HepG2 (cell line): ENCODE data around the gene NDUFAF8. TPM values are rescaled to one million over a fixed set of nuclear protein-coding genes. Genes with fewer than 3 reads are reported as not detected.

Source experiments
- DMAP1 ChIP-seq: IDR thresholded peaks from 2 replicates; pipeline ENCODE4 v1.6.1; 2016
- ELF1 ChIP-seq: sonication (generic); formaldehyde crosslinking; IDR thresholded peaks from 2 replicates; pipeline ENCODE4 v1.4.0; 2020; ENCODE audit warnings: missing genetic modification reagents
- GATAD2A ChIP-seq: IDR thresholded peaks from 2 replicates; pipeline ENCODE4 v1.6.1; 2016
- HDAC6 ChIP-seq: fragments of 200-600 bp; sonication (generic); IDR thresholded peaks from 2 replicates; pipeline ENCODE4 v1.7.0; 2017; ENCODE audit warnings: mild to moderate bottlenecking, antibody characterized with exemption, low read length, low read depth
- JUN ChIP-seq: sonication (generic); formaldehyde crosslinking; IDR thresholded peaks from 2 replicates; pipeline ENCODE4 v1.4.0; 2020; ENCODE audit warnings: mild to moderate bottlenecking, missing genetic modification reagents
- KDM5A ChIP-seq: fragments of 200-600 bp; sonication (generic); IDR thresholded peaks from 2 replicates; pipeline ENCODE4 v1.7.0; 2018; ENCODE audit warnings: antibody characterized with exemption, mild to moderate bottlenecking, low read length, borderline replicate concordance
- KLF11 ChIP-seq: IDR thresholded peaks from 2 replicates; pipeline ENCODE4 v1.6.1; 2016; ENCODE audit warnings: missing compliant biosample characterization
- LCORL ChIP-seq, 2 experiments: fragments of 450-650 bp in 1 of 2; sonication (generic) in 1 of 2; formaldehyde crosslinking in 1 of 2; IDR thresholded peaks; 2 replicates each; pipeline versions ENCODE4 v1.5.0 to v1.6.1; 2017 to 2020; ENCODE audit warnings: antibody characterized with exemption in 1 of 2, missing genetic modification reagents in 1 of 2
- MBD4 ChIP-seq: IDR thresholded peaks from 2 replicates; pipeline ENCODE4 v1.6.1; 2012; ENCODE audit warnings: low read length, inconsistent platforms, borderline replicate concordance
- MIER3 ChIP-seq: IDR thresholded peaks from 2 replicates; pipeline ENCODE4 v1.6.1; 2016; ENCODE audit warnings: missing compliant biosample characterization, borderline replicate concordance
- NFAT5 ChIP-seq: sonication (generic); formaldehyde crosslinking; IDR thresholded peaks from 2 replicates; pipeline ENCODE4 v1.4.0; 2020; ENCODE audit warnings: missing genetic modification reagents
- PCBP2 ChIP-seq: fragments of 200-400 bp; formaldehyde crosslinking; optimal IDR thresholded peaks from 2 replicates; pipeline ENCODE3; 2018; ENCODE audit warnings: low read length, low read depth; ENCODE audit not compliant: poor library complexity, severe bottlenecking
- POLR2A ChIP-seq, 2 experiments: IDR thresholded peaks; 2 replicates each; pipeline ENCODE4 v1.6.1; 2011; ENCODE audit warnings: low read depth in 2 of 2, low read length in 2 of 2, mild to moderate bottlenecking in 1 of 2, moderate library complexity in 1 of 2; ENCODE audit not compliant: insufficient read depth in 1 of 2
- SRF ChIP-seq: IDR thresholded peaks from 2 replicates; pipeline ENCODE4 v1.6.1; 2011; ENCODE audit warnings: mild to moderate bottlenecking, low read depth, low read length, moderate library complexity
- SYNCRIP ChIP-seq: fragments of 200-400 bp; formaldehyde crosslinking; IDR thresholded peaks from 2 replicates; pipeline ENCODE4 v1.6.1; 2018; ENCODE audit warnings: mild to moderate bottlenecking, low read depth, low read length; ENCODE audit not compliant: insufficient read depth
- TOE1 ChIP-seq: sonication (generic); formaldehyde crosslinking; IDR thresholded peaks from 2 replicates; pipeline ENCODE4 v1.4.0; 2020; ENCODE audit warnings: mild to moderate bottlenecking, missing genetic modification reagents
- ZIK1 ChIP-seq: sonication (generic); formaldehyde crosslinking; IDR thresholded peaks from 2 replicates; pipeline ENCODE4 v1.5.0; 2020; ENCODE audit warnings: mild to moderate bottlenecking, low read depth, missing genetic modification reagents, borderline replicate concordance
- ZNF10 ChIP-seq: sonication (generic); formaldehyde crosslinking; IDR thresholded peaks from 2 replicates; pipeline ENCODE4 v1.4.0; 2020; ENCODE audit warnings: mild to moderate bottlenecking, low read depth, missing genetic modification reagents, borderline replicate concordance
- ZNF317 ChIP-seq: sonication (generic); formaldehyde crosslinking; IDR thresholded peaks from 2 replicates; pipeline ENCODE4 v1.5.0; 2020; ENCODE audit warnings: mild to moderate bottlenecking, missing genetic modification reagents
- ZNF550 ChIP-seq: sonication (generic); formaldehyde crosslinking; IDR thresholded peaks from 2 replicates; pipeline ENCODE4 v1.4.0; 2020; ENCODE audit warnings: mild to moderate bottlenecking, missing genetic modification reagents, borderline replicate concordance
- ZNF580 ChIP-seq: IDR thresholded peaks from 2 replicates; pipeline ENCODE4 v1.6.1; 2016; ENCODE audit warnings: low read depth, borderline replicate concordance
- ZNF616 ChIP-seq: sonication (generic); formaldehyde crosslinking; IDR thresholded peaks from 2 replicates; pipeline ENCODE4 v1.5.0; 2020; ENCODE audit warnings: low read depth, mild to moderate bottlenecking, missing genetic modification reagents
- ZNF619 ChIP-seq: sonication (generic); formaldehyde crosslinking; IDR thresholded peaks from 2 replicates; pipeline ENCODE4 v1.4.0; 2020; ENCODE audit warnings: mild to moderate bottlenecking, missing genetic modification reagents
- ZNF746 ChIP-seq: sonication (generic); formaldehyde crosslinking; IDR thresholded peaks from 2 replicates; pipeline ENCODE4 v1.8.0; 2022; ENCODE audit warnings: mild to moderate bottlenecking, missing genetic modification reagents
- ZNF775 ChIP-seq: sonication (generic); formaldehyde crosslinking; IDR thresholded peaks from 2 replicates; pipeline ENCODE4 v1.4.0; 2020; ENCODE audit warnings: missing genetic modification reagents, mild to moderate bottlenecking, moderate library complexity, borderline replicate concordance
- polyA plus RNA-seq, 8 experiments: library from polyadenylated mRNA; depleted of rRNA in 3 of 8; stranded (reverse) in 7 of 8; unstranded in 1 of 8; fragments of >200 nt; fragmentation: Illumina TruSeq in 4 of 8; extraction: Trizol in 4 of 8; gene quantifications; 2 replicates each; pipeline versions ENCODE4 v1.2.1 to v1.2.3, GENCODE V29; 2011 to 2016; ENCODE audit warnings: low read depth in 4 of 8, missing spikeins in 1 of 8, mixed read lengths in 1 of 8; ENCODE audit not compliant: insufficient read depth in 1 of 8
- total RNA-seq, 5 experiments: library from RNA; depleted of rRNA; stranded (reverse); fragments of >200 nt; fragmentation: Illumina TruSeq; extraction: Trizol; gene quantifications; 2 replicates each; pipeline ENCODE4 v1.2.3, GENCODE V29; 2016; ENCODE audit warnings: low read depth in 1 of 5

The NDUFAF8 gene
- total and polyA plus RNA-seq, 2 of the 13 experiments (the other 11 are each of a cell fraction or from before 2014, with no cell fraction given), result 75.6 to 233 TPM

- peak; percentile 37; the same call in 1 of the 2 replicates for TF ChIP-seq ELF1 (CRISPR knock-in tag)
- TF ChIP-seq GATAD2A (CRISPR knock-in tag), result peak; percentile 62
- no peak for TF ChIP-seq PCBP2
- TF ChIP-seq MIER3, result peak; percentile 55; the same call in 1 of the 2 replicates
- TF ChIP-seq ZNF317, result peak; percentile 78; the same call in 1 of the 2 replicates
- TF ChIP-seq LCORL (IDR thresholded peaks at IDR 0.05), result no peak
- no peak for TF ChIP-seq LCORL (CRISPR knock-in tag; IDR thresholded peaks at IDR 0.05)
- TF ChIP-seq ZNF775 (CRISPR knock-in tag), result no peak
- TF ChIP-seq ZNF616 (CRISPR knock-in tag), result no peak; the same call in 1 of the 2 replicates
- no peak for TF ChIP-seq KLF11
- no peak for TF ChIP-seq SYNCRIP
- TF ChIP-seq ZNF619, result no peak
- peak; percentile 88 for TF ChIP-seq NFAT5 (CRISPR knock-in tag)
- 0 out of 2 replicates have a peak, but pooled peaks have one; percentile 20 for TF ChIP-seq TOE1 (CRISPR knock-in tag)
- TF ChIP-seq SRF, result no peak
- no peak for TF ChIP-seq HDAC6
- TF ChIP-seq ZNF580, result peak; percentile 87; the same call in 1 of the 2 replicates
- TF ChIP-seq ZNF550 (CRISPR knock-in tag), result no peak
- TF ChIP-seq POLR2A (IDR thresholded peaks at IDR 0.05; ENCODE audit: insufficient read depth in 1 of 2, low read depth in 2 of 2, low read length in 2 of 2), result peak; percentile 71 to 97
- TF ChIP-seq KDM5A, result no peak
- TF ChIP-seq ZNF746 (CRISPR knock-in tag), result 0 out of 2 replicates have a peak, but pooled peaks have one; percentile 30
- peak; percentile 79 for TF ChIP-seq DMAP1 (CRISPR knock-in tag)
- TF ChIP-seq ZIK1, result peak; percentile 47; the same call in 1 of the 2 replicates
- no peak; the same call in 1 of the 2 replicates for TF ChIP-seq JUN (CRISPR knock-in tag)
- TF ChIP-seq MBD4, result no peak
- no peak for TF ChIP-seq ZNF10 (CRISPR knock-in tag)
These were observed 16.0 kb upstream of the NDUFAF8 start, which contains the start of gene CEP131 (continued) for GRCh38 chr17:81222906-81223761.
